HL-60/S4 treated with phorbol 12-myristate 13-acetate at 8.2 ng/mL for 4 days and 3 days (cell line): ENCODE measurements around the gene UBXN11.

Experiments used
- in situ Hi-C: fragments of 300-500 bp; cut with MboI; formaldehyde crosslinking; loops from 2 replicates; pipeline ENCODE4 v1.15.0; 2022; ENCODE audit warnings: low sequenced_read_pairs

UBXN11 gene

GRCh38 chr1:26274801-26275425 lies 31.5 kb downstream of the UBXN11 start:
- in situ Hi-C loops, result no loop called here

GRCh38 chr1:26269198-26269550 lies 37.3 kb downstream of the UBXN11 start:
- in situ Hi-C loops, result no loop called here

DNA sequence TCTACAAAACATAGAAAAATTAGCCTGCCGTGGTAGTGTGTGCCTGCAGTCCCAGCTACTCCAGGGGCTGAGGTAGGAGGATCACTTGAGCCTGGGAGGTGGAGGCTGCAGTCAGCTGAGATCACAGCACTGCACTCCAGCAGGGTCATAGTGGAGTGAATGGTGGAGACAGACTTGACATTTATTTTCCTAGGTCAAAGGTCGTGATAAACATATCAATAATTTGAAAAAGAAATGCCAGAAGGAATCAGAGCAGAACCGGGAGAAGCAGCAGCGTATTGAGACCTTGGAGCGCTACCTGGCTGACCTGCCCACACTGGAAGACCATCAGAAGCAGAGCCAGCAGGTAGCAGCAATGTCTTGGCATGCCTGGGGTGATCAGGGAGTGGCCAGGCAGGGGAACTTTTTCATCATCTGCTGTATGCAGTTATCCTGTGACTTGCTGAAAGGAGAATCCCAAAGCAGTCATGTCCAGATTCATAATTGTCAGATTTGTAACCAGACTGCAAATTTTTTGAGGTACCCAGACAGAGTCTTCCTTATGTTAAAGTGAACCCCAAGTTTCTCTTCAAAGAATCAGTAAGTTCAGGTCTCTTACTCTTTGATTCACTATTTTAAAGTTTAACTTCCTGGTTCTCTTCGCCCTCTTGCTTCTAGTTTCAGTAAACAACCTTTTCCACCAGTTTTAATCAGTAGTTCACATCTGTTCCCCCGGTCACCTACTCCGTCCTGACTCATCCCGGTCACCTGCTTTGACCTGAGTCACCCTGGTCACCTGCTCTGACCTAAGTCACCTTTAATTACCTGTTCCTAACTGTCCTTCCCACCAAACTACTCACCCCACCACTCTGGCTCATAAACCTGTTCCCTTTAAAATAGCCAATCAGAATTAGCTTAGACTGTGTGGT lies 37.9 kb downstream of the UBXN11 start:
- in situ Hi-C loops, result no loop called here

- in situ Hi-C loops, result no loop called here
Measured at GRCh38 chr1:26265405-26265804, 41.0 kb downstream of the UBXN11 start.

- in situ Hi-C loops, result no loop called here
Measured at GRCh38 chr1:26263212-26263611, 43.2 kb downstream of the UBXN11 start.

DNA sequence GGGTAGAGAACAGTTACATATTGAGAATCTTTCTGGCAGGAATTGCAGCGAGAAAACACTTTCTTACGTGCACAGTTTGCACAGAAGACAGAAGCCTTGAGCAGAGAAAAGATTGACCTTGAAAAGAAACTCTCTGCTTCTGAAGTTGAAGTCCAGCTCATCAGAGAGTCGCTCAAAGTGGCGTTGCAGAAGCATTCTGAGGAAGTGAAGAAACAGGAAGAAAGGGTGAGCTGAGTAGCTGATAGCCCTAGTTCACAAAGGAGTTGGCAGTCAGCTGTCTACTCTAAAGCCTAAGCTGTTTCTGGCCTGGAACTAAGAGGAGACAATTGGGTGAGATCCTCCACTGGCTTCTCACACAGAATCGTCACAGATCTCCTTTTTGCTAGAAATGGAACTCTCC lies 46.9 kb downstream of the UBXN11 start:
- in situ Hi-C loops, result no loop called here

- in situ Hi-C loops, result no loop called here
Measured at GRCh38 chr1:26259005-26259404, 47.4 kb downstream of the UBXN11 start.

DNA sequence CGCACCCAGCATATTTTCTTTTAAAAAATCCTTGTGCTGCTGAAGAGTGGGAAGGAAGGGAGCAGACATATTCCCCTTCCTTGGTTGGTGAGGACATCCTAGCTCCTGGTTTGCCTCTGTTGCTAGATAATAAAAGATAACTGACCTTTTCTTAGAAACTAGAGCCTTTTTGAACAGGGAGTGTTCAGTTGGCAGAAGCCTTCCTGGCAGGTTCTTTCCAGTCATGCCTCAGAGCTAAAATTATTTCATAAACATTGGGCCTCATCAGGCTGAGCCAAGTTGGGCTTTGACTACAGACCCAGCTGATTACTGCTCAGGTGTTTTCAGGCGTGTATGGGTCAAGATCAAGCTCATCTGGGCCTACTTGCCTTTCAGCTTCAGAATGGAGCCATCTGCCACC lies 49.2 kb downstream of the UBXN11 start:
- in situ Hi-C loops, result no loop called here

DNA sequence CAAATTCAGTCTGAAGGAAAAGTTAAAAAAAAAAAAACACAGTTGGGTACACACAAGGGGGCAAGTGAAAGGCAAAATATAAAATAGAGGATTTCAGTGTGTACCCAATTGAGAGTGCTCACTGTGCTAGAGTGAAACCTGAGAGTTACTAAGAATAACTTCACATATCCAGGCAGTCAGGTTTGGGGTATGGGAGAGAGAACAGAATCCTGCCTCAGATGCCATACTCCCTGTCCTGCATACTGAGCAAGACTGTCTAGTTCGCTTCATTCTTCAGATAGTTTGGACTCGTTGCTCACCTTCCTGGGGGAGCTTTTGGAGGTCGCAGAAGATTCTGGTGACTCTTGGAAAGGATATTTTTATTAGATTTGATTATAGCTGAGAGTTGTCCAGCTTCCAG lies 52.0 kb downstream of the UBXN11 start:
- in situ Hi-C loops, result no loop called here

DNA sequence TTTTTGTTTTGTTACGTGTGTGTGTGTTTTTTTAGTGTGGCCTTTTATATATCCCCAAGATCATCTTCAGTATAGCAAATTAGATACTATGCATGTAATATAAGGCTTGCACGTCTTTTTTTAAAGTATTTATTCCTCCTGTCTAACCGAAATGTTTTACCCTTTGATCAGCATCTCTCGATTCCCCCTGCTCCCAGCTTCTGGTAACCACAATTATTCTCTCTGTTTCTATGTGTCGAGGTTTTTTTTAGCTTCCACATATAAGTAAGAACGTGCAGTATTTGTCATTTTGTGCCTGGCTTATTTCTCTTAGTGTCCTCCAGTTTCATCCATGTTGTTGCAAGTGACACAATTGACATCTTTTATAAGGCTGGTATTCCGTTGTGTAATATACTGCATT lies 53.7 kb downstream of the UBXN11 start:
- in situ Hi-C loops, result no loop called here

DNA sequence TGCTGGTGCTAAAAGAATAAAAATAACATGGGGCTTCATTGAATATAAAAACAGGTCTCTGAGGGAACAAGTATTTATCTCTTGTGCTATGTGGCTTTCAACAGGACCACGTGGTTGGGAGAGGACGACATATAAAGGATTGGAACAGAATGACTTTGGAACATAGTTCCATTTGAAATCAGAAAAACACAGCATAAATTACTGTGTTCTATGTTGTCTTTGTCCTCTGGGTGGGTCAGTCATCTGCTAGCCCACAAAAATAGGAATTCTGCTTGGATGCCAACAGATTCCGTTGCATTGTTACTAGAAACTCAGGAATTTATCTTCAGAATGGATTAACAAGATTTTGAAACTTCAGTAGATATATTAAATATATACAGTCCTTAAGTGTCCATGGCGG lies 66.5 kb downstream of the UBXN11 start:
- in situ Hi-C loops, result no loop called here

- in situ Hi-C loops, result no loop called here
Measured at GRCh38 chr1:26237230-26237966, 69.0 kb downstream of the UBXN11 start.

DNA sequence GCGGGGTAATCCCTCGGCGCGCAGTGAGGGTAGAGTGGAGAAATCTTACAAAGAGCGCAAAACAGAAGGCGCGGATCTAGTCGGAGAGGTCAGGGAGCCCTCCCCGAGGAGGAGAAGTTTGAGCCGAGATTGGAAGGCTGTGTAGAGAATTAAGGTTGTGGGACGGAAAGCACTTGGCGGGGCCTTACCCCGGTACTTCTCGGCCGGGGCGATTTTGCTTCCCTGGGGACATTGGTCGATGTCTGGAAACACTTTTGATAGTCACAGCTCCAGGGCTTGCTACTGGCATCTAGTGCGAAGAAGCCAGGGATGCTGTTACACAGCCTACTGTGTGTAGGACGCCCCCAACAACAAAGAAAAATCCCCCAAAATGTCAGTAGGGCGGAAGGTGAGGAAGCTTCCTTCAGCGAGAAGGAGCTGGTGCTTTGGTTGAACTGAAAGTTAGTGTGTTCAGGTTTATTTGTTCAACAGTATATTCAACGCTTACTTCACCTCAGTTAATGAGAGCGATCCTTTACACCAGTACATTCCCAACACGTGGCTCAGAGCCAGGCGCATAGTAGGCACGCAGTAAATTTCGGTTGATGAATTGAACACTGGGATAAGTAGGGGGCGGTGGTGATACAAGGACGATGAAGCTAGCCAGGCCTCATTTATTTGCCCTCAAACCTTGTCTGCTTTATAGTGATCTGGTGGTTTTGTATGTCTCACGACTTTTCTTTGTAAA lies 71.6 kb downstream of the UBXN11 start:
- in situ Hi-C loops, result no loop called here

- in situ Hi-C loops, result no loop called here
Measured at GRCh38 chr1:26233903-26234643, 72.4 kb downstream of the UBXN11 start, which contains the start of gene CEP85. TSS of gene CEP85 (plus strand) at chr1:26234200. CDS start at chr1:26239784, 5,584 bp downstream.
